Sciatic nerve (tissue), 2 donors: Measurements from ENCODE around the gene SCAMP2. TPM values are rescaled to one million over a fixed set of nuclear protein-coding genes. Genes with fewer than 3 reads are reported as not detected.

Source experiments
- ATAC-seq: fragments of 200-7000 bp; cut with Tn5 transposase; one replicate; pipeline ENCODE4 v1.9.1; 2020; ENCODE audit warnings: mild to moderate bottlenecking, moderate library complexity
- DNase-seq: peaks from one replicate; pipeline ENCODE4 v3.0.0-alpha.2; 2020; ENCODE audit warnings: low spot score
- intact Hi-C: fragments of 100-400 bp; cut with DNase I; formaldehyde crosslinking; loops from one replicate; pipeline ENCODE4 v1.14.2; 2022
- total RNA-seq: library from RNA; stranded (reverse); fragmentation: NEBNext Ultra II Directional; extraction: Animal tissue kit (Norgen Biotek cat#: 25700); gene quantifications from one replicate; pipeline ENCODE4 v1.2.1, GENCODE V29; 2021
- donor health status: DM: no; HTN: no; CAD: no.
- donor health status: DM: no; HTN: no; CAD: no.

The SCAMP2 gene
- total RNA-seq, 1 donor from 2014 or later, result 68.2 TPM

DNA sequence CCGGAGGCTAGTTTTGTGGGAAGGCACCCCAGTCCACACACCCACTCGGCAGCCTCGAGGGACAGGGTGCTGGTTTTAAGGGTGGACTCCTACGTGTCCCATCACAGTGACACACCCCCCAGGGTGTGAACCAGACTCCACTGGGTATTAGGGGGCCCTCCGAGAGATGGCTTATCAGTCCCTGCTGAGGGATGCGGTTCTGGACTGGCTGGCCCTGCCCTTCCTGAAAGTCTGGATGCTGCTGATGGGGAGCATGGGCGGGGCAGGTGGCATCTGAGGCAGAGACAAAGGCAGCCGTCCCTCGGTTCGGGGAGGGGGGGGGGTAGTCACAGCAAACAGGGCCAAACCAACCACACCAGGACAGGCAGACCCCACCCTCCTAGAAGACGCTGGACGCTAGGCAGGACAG lies 29.3 kb downstream of the SCAMP2 start:
- DNase-seq (no peak), ATAC-seq (peak; percentile 1)
- intact Hi-C loops, result loop anchor here (10.0 kb wide), 1 partner anchor 69 kb away; no protein-coding TSS in a partner anchor

DNA sequence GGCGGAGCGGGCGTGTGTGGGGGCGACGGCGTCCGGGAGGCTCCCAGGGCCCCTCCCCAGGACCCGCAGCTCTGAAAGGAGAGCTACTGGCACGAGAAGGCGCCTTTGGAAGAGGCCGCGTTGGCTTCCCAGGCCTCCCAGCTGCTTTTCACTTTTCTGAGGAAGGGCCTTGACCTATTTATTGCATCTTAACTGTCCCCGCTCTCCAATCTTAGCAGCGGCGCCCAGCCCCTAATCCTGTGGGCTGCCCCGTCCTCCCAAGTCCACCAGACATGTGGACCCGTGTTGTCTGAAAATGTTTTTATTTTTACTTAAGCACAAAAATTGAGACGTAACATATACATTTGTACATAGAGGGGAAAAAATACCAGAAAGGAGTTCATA lies 29.7 kb downstream of the SCAMP2 start:
- DNase-seq (no peak), ATAC-seq (no peak)
- intact Hi-C loops, result loop anchor here (10.0 kb wide), 1 partner anchor 69 kb away; no protein-coding TSS in a partner anchor

DNA sequence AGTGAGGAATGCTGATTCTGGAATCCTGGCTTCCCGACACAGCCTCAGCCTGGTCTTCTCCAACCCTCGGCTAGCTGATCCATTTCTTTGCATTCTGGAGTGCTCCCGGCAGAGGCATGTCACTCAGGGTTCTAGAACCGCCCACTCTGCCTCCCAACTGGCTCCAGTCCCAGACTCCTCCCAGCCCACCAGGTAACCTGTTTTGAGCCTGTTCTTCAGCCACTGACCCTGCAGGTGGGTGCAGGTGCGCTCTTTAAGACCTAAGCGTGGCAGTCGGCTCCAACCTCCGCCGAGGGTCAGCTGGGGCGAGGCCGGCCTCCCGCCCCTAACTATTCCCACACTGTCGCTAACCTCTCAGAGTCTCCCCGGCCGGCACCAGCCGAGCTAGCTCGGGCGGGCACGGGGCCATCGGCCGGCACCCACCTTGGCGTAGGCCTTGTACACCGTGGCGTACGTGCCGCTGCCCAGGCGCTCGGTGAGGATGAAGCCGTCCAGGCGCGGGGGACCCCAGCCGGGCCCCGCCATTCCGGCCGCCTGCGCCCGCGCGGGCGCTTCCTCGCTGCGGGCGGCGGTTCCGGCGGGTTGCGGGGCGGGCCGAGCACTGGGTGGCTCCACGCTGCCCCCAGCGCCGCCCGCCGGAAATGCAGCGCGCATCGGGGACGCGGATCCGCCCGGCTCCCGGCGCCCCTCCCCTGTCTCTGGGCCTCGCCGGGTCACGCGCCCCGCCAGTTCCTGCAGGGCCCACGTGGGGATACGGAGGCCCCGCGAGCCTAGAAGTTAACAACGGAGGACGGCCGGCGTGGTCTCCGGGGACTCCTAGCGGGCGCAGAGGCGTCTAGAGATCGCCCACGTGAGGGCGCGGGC lies 30.4 kb downstream of the SCAMP2 start, which contains the start of gene ULK3:
Gene ULK3, minus strand, starts transcription at position 576 of the 864 bp plus-strand sequence. Its CDS starts 51 bp downstream, at position 525.
- DNase-seq (peak; percentile 94), ATAC-seq (peak; percentile 94)
- intact Hi-C loops, result loop anchor here (10.0 kb wide), 1 partner anchor 68 kb away; no protein-coding TSS in a partner anchor

DNA sequence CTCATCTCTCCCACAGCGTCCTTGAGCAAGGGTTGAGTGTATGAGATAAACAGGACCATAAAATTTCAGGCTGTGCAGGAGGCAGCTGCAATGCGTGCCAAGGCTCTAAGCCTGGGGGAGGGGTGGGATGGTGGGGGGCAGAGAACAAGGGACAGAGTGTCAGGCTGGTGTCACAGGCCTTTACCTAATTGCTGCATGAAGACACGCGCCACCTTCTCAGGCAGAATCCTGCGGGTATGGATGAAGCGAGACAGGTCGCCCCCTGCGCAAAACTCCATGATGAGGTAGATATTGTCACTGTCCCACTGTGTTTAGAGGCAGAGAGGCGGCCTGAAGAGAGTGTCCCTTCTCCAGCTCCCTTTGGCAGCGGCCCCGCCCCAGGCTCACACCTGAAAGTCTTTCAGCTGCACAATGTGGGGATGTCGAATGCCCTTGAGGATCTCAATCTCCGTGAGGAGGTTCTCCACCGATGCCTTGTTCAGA lies 31.2 kb downstream of the SCAMP2 start:
- no peak for DNase-seq
- no peak for ATAC-seq
- intact Hi-C loops, result loop anchor here (10.0 kb wide), 1 partner anchor 67 kb away; no protein-coding TSS in a partner anchor

DNA sequence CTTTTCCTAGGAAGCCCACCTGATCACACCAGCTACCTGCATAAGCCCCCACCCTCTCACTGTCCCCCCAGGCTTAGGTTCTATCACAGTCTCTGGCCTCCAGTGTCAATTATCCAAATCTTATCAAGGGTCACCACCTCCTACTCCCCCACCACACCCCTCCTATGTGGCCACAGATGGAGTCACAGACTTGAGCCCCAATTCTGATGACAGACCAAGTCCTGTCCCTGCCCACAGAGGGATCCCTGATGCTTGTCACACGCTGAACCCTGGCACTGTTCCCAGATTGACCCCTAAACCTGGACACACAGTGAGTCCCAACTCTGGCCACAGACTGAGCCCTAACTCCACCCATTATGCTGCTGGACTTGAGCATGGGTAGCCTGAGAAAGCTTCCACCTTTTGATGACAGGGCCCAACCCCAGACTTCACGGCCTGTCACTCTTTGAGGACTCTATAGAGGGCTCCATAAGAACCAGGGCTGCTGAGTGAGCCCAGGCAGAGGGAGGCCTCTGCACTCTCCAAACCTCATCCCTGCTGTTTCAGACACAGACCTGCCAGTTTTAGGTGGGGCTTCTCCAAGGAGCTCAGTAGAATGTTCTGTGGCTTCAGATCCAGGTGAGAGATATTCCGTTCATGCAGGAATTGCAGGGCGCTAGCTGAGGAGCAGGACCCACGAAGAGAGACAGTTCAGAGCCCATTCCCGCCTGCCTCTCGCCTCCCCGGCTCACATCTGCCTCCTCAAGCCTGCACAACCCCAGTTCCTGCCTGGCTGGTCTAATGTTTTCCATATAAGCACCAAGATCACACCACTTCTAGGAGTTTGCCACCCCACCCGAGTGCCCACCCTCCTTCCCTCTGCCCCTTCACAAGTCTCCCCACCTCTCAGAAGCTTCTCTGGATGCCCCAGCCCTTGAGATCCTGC lies 32.1 kb downstream of the SCAMP2 start:
- intact Hi-C loops, result loop anchor here (10.0 kb wide), 1 partner anchor 66 kb away; no protein-coding TSS in a partner anchor
- no peak for DNase-seq
- no peak for ATAC-seq

DNA sequence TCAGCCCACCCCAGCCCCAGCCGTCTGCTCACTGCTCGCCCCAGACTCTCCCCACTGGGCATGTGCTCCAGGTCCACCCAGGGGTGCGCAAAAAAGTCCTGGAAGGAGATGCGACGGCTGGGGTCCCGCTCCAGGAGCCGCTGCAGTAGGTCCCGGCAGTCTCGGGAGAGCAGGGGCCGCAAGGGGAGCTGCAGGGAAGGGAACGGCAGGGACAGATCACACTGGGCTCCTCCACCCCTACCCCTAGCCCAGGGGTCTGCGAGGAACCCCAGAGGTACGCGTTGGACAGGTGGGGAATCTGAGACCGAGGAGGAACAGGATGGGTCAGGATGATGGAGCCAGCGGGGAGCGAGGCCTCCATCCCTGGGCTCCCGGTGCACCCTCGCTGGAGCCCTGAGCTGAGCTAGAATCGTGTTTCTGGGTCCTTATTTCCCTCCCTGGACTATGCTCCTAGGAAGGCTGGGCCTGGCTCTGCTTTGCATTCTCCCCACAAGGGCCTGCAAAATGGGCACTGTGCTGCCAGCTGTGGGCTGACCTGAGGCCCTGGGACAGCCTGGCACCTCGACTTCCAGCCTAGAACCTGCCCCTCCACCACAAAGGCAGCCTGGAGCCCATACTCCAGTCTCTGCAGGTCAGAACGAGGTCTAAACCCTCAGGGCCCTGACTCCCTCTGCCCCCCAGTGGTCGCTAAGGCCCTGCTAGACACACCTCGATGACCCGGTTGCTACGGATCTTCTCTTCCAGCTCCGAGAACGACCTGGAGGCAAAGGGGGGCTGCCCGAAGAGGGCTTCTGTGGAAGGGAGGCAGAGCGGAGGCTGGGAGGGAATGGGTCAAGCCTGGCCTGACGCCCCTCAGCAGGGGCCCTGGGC lies 33.4 kb downstream of the SCAMP2 start:
- intact Hi-C loops, result loop anchor here (10.0 kb wide), 2 partner anchors 55 to 65 kb away; partner anchors contain the start of gene MPI
- DNase-seq (no peak), ATAC-seq (no peak)

DNA sequence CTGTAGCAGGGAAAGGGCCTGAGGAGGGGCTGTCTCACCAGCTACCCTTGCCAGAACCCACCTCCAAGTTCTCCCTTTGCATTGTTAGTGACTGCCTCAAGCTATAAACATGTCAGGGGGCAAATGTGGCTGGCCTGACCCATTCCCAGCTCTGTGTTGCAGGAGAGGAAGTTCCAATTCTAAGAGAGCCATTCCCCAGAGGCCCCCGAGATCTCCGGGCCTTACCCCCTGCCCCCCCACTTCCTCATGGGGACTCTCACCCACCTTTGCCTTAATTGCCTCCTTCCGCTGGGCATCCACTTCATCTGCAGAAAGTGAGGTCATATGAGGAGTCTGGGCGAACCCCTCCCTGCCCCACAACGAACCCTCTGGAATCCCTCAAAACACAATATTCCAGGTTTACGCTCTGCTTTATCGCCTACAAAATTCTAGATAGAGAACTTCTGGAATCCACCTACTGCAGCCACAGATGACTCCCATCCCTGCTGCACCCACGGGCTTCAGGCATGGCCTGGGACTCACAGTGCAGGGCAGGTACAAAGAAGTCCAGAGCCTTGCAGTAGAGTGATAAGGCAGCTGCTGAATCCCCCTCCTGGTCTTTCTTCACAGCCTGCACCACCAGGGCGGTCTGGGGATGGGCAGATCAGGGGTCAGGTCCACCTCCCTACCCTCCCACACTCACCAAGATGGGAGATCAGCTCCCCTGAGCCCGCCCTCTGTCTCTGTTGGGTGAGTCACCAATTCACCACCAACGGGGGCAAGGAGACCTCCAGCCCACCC lies 34.2 kb downstream of the SCAMP2 start:
- DNase-seq, result no peak
- ATAC-seq, result no peak
- intact Hi-C loops, result loop anchor here (10.0 kb wide), 1 partner anchor 56 kb away; the partner anchor contains the start of gene MPI

DNA sequence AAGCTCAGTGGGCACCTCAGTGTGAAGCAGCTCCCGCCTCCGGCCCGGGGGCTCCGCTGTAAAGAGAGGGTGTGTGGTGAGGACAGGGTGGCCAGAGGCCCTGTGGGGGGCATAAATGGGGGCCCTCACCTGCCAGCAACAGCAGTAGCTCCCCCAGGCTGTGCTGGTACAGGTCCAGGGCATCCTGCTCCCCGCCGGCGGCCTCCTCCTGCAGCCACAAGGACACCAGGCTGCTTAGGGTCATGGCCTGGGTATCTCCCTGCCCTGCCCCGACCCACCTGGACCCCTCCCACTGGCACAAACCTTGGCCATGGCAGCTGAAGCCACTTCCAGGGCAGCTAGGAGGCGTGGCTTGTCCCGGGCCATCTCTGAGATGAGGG lies 35.0 kb downstream of the SCAMP2 start:
- intact Hi-C loops, result loop anchor here (10.0 kb wide), 1 partner anchor 57 kb away; the partner anchor contains the start of gene MPI
- ATAC-seq (no peak), DNase-seq (no peak)

DNA sequence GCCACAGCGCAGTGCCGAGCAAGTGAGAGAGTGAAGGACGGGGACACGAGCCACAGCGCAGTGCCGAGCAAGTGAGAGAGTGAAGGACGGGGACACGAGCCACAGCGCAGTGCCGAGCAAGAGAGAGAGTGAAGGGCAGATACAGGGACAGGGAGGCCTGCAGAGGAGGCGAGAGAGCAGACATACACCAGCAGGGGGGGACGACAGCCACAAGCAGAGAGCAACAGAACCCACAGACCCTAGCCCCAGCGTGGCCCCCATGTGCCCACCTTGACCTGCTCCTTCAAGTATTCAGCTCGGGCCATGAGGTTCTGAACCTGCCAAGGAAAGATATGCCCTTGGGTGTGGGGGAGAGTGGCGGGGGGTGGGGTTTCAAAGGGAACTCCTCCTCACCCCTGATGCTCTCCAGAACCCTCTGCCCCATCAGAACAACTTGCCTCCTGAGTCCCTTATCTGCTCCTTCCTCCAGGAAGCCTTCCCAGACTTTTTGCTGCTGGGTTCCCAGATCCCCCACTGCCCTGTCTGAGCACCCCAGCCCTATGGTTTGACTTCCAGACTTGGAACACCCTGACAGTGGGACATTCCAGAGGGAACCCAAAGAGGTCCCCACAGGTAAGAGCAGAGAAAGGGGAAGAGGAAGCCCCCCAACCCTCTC lies 35.6 kb downstream of the SCAMP2 start:
- DNase-seq (no peak), ATAC-seq (no peak)
- intact Hi-C loops, result loop anchor here (10.0 kb wide), 1 partner anchor 57 kb away; the partner anchor contains the start of gene MPI

DNA sequence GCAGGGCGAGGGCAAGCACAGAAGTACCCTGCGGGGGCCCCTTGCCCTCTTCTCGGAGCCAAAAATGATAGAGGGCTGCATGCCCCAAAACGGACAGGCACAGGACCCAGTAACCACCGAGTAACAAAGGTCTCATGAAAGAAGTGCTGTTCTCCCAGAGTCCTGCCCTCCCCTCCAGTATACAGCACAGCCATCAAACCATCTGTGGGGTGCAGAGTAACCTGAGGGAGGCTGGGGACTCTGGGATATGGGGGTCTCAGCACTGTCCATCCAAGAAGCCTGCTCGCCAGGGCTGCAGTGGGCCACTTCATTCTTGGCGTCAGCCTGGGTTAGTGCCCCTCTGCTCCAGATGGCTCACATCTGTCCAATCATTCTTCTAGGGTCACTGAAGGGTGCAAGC lies 36.3 kb downstream of the SCAMP2 start:
- intact Hi-C loops, result loop anchor here (10.0 kb wide), 1 partner anchor 58 kb away; the partner anchor contains the start of gene MPI
- no peak for DNase-seq
- ATAC-seq, result no peak

DNA sequence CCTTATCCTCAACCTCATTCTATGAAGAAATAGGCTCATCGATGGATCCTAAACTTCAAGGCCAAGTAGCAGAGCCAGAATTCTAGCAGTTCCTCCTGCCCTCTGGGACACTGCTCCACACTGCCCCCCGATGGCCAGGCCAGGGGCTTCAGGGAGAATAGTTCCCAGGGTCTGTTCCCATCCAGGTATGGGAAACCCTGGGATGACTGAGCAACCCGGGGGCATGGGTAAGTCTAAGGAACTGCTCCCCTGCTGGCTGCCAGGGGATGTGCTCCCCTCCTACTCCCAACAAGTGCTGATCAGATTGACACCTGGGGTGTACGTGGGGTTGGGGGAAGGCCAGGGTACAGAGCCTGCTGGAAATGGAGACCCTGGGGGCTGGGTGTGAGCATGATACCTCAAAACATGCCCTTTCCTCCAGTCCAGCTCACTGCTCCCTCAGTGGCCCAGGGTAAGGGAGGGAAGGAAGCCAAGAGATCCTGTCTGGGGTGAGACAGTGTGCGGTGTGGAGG lies 37.8 kb downstream of the SCAMP2 start:
- DNase-seq, result no peak
- intact Hi-C loops, result loop anchor here (10.0 kb wide), 1 partner anchor 59 kb away; the partner anchor contains the start of gene MPI
- peak; percentile 53 for ATAC-seq

DNA sequence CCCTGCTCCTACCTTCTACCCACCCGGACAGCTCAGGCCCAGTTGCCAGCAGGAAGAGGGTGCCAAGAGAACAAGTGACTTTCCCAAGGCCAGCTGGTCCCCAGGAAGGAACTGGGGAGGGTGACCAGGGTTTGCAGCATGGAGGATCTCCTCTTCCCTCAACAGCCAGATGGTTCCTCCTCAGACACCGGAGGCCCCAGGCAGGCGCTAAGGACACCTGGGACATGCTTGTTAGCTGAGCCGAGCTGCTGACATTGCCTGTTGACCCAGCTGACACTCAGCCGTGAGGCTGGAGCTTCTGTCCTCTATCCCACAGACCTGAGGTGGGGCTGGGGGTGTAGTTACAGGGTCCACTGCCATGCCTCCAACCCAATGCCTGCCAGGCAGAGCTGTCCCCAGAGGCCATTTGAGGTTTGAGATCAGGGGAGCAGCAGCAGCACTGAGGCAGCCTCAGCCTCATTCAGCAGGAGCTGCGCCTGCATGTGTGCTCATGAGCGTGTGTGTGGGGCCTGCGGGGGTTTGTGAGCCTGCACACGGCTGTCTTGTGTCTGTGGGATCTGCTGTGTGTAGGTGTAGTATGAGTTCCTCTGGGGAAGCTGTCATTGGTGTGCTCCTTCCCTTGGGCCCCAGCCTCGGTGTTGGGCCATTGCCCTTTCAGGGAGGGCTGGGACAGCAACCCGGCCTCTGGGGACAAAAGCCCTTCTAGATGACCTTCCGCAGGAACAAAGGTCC lies 39.6 kb downstream of the SCAMP2 start:
- ATAC-seq (no peak), DNase-seq (no peak)
- intact Hi-C loops, result loop anchor here (10.0 kb wide), 1 partner anchor 61 kb away; the partner anchor contains the start of gene MPI

DNA sequence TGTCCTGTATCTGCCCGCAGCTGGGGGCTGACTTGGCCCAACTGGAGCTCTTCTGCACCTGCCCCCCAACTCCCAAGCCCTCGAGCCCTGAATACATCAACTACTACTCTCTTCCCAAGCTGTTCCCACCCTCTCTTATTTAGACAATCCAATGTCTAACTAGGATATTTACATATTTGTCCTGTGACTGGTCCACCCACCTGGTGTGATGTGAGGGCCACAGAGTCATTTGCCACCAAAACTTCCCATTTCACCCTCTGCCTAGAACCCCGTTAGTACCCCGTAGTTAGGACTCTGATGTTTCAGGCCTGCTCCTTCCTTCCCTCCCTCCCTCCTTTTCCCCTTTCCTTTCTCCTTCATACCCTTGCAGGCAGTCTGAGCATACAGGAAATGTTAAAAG lies 40.3 kb downstream of the SCAMP2 start:
- intact Hi-C loops, result loop anchor here (10.0 kb wide), 1 partner anchor 62 kb away; the partner anchor contains the start of gene MPI
- DNase-seq (no peak), ATAC-seq (no peak)

DNA sequence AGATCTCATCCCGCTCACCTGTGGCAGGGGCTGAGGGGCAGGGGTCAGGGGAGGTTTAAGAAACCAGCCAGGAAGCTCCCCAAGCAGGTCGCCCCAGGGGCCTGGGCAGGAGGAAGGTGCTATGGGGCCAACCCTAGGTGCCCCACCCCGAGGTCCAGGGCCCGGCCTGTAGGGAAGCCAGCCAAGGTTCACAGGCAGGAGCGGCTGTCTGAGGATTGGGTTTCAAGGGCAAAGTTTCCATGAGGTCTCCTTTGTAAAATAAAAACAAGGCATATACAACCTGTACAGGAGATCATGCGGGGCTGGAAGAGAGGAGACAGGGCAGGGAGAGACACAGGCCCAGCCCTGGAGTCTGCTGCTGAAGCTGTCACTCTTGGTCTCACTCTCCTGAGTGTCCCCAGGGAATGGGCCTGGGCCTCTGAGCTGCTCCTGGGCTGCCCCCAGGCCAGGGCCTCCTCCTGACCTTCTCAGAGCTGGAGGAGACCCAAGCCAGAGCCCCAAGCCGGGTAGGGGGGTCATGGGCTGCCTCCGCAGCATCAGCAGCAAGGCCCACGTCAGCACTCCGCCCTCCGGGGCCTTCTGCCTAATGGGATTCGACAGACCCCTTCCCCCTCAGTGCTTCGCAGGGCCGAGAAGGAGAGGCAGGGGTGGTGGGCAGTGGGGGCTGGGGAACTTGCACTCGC lies 41.2 kb downstream of the SCAMP2 start:
- ATAC-seq, result no peak
- no peak for DNase-seq

DNA sequence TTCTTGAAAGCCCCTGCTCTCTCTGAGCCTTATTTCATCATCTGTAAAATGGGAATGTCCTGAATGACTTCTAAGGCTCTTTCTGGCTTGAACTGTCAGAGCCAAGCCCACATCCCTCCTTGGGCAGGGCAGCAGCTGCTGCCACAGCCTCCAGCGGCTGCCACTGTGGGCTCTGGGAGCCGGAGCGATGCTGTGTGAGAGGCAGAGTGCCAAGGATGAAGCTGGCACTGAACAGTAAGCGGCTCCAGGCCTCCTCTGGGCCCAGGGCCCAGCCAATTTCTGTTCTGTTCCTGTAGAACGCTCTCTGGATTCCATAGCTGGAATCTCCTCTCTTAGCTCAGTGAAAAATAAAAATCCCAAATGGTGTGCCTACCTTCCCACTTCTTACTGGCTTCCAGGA lies 42.3 kb downstream of the SCAMP2 start:
- DNase-seq, result no peak
- ATAC-seq, result no peak
- intact Hi-C loops, result loop anchor here (10.0 kb wide), 1 partner anchor 64 kb away; the partner anchor contains the start of gene MPI

More for the DNA sequence above, 41.2 kb downstream of the SCAMP2 start:
- intact Hi-C loops, result loop anchor here (10.0 kb wide), 1 partner anchor 63 kb away; the partner anchor contains the start of gene MPI
